ENCODE results near the gene SPN.
"Not testable (repeated sequence)": the region's sequence is repeated elsewhere in the genome, so short reads cannot be mapped to it uniquely, and the experiment has no call there.

SPN gene

DNA sequence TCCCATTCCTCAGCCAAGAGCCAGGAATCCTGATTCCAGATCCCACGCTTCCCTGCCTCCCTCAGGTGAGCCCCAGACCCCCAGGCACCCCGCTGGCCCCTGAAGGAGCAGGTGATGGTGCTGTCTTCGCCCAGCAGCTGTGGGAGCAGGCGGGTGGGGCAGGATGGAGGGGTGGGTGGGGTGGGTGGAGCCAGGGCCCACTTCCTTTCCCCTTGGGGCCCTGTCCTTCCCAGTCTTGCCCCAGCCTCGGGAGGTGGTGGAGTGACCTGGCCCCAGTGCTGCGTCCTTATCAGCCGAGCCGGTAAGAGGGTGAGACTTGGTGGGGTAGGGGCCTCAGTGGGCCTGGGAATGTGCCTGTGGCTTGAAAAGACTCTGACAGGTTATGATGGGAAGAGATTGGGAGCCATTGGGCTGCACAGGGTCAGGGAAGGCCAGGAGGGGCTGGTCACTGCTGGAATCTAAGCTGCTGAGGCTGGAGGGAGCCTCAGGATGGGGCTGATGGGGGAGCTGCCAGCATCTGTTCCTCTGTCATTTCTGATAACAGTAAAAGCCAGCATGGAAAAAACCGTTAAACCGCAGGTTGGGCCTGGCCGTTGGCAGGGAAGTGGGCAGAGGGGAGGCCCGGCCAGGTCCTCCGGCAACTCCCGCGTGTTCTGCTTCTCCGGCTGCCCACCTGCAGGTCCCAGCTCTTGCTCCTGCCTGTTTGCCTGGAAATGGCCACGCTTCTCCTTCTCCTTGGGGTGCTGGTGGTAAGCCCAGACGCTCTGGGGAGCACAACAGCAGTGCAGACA is at the start of gene SPN:
Gene SPN (plus strand): TSS at position 232 of the 791 bp plus-strand sequence. CDS start 482 bp downstream, at position 714.
- DNase-seq: peak; percentile 32

GRCh38 chr16:29613307-29614057 is 49.6 kb upstream of the SPN start:
- peak; percentile 93 for DNase-seq

DNA sequence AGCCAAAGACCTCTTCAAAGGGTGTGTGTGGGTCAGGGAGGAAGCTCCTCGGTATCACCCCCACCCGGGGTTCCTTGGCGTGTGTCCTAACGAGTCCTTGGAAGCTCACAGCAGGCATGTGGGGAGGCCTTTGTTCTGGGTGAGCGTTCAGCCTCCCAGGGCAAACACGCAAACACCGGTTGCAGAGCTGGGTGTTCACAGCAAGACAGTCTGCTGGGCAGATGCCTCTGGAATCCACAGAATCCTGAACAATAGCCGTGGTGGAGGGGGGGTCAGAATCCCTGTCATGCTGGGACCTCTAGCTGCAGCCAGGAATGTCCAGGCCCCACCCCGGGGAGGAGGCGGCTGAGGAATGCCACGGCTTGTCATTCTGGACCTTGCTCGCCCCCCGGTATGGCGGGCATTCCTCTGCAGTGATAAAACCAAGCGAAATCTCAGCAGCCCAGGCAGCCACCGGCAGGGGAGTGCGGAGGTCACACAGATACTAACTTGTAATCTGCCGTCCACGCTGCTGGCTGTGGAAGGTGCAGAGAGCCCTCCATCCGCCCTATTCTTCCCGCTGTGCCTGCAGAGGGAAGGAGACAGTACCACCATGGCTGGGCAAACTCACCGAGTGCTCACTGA is 48.2 kb upstream of the SPN start:
- not testable (repeated sequence) for DNase-seq

- not testable (repeated sequence) for DNase-seq
These were observed 46.9 kb upstream of the SPN start for GRCh38 chr16:29616127-29616526.

DNA sequence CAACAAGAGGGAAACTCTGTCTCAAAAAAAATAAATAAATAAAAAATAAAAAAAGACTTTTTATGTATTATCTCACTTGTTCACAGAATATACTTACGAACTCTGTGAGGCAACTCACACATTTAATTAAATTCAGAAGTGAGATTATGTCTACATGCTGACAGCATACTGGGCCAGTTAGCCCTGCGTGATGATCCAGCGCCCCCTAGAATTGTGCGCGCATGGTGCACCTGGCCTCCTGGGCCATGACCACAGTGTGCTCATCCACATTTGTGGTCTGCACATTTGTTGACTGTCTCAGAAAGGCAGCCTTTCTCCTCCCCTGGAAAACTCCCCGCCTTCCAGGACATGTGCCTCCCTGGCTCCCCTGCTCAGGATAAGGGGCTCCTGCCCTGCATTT is 42.5 kb upstream of the SPN start:
- DNase-seq: peak; percentile 40

- DNase-seq: not testable (repeated sequence)
These were observed 40.3 kb upstream of the SPN start for GRCh38 chr16:29622738-29623137.

- not testable (repeated sequence) for DNase-seq
These were observed 39.8 kb upstream of the SPN start for GRCh38 chr16:29623253-29623652.

DNA sequence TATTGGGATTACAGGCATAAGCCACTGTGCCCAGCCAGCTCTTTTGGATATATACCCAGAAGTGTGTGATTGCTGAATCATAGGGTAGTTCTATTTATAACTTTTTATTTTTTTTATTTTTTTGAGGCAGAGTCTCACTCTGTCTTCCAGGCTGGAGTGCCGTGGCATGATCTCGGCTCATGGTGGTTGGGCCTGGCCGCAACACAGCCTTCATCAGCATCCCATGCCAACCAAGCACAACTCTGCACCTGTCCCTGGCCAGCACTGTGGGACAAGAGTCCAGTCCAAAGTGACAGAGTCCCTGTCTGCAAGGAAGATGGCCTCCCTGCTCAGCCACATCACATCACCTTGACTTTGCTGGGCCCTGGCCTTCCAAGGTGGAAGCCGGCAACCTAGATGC is 37.9 kb upstream of the SPN start:
- not testable (repeated sequence) for DNase-seq

DNA sequence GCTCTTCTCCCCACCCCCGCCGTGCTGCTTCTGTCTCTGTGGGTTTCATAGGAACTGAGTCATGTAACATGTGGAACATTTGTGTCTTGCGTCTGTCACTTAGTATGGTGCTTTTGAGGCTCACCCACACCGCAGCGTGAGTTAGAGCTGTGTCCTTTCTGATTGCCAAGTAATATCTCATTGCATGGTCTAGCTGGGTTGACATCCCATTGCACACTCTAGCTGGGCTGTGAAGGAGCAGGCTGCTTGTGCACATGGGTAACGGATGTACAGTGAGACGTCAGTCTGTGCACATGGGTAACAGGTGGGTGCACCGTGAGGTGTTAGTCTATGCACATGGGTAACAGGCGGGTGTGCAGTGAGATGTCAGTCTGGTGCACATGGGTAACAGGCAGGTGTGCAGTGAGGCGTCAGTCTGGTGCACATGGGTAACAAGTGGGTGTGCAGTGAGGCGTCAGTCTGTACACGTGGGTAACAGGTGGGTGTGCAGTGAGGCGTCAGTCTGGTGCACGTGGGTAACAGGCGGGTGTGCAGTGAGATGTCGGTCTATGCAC is 36.2 kb upstream of the SPN start:
- DNase-seq: peak; percentile 70

DNA sequence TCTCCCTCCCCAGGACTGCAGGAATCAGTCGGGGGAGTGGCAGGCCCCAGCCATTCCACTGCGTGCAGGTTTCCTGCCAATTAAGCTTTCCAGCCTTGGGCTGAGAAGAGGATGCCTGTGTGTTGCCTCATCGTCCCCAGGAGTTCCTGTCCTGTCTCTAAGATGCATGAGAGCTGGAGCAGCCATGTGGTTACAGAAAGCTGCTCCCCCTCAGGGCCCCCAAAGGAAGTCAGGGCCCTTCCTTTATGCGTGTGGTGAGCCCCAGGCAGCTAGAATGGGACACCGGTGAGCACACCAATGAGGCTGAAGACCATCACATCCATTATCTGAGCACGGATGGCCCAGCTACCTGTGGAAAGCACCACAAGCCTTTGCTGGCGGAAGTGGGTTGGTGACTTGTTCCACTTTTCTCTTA is 35.4 kb upstream of the SPN start:
- DNase-seq: not testable (repeated sequence)

GRCh38 chr16:29628707-29629106 is 34.3 kb upstream of the SPN start:
- DNase-seq: not testable (repeated sequence)

DNA sequence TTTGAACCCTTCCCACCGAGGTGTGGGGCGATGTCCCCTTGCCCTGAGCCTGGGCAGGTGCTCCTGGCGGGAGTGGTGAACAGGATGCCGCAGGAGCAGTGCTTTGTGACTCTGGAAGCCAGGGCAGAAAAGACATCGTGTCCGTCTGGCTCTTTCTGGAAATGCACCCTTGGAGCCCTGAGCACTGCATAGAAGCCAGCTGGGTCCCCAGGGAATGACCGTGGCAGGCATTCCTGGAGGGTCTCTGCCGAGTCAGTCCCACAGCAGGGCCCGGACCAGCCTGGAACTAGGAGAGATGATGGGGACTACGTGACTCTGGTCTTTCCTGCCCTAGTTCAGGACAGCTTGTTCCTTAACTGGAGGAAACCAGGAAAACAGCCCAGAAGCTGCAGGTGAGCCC is 33.7 kb upstream of the SPN start:
- DNase-seq: not testable (repeated sequence)

GRCh38 chr16:29631658-29632057 is 31.4 kb upstream of the SPN start:
- not testable (repeated sequence) for DNase-seq

DNA sequence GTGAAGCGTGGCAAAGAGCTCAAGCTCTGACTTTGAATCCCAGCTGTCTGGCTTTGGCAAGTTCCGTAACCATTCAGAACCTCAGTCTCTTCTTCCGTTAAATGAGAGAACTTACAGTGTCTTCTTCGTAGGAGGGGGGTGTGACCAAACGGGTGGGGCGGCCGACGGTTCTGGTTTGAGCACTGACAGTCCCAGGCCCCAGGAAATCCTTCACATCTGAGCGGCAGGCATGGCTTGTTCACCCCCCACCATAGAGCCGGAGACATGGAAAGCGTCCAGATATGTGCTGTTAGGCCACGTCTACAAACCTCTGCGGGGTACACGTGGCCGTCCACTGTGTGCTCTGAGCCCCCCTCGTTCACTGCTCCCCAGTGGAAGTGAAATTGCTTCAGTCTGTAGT is 27.1 kb upstream of the SPN start:
- not testable (repeated sequence) for DNase-seq

DNA sequence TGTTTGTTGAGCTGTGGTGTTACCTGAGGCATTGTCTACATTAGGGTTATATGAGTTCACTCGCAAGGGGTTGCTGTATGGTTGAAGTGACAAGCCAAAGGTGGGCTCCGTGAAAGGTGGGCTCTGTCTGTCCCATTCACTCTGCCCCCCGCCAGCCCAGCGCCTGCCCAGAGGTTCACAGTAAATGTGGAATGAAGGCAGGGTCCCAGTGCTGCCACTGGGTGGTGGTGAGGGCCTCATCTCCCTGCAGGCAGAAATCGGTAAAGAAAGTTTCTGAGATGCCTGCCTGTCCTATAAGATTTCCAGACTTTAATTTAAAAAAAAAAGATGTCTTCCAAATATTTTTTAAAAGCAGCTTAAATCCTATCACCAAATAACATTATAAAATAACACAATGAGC is 26.7 kb upstream of the SPN start:
- not testable (repeated sequence) for DNase-seq

DNA sequence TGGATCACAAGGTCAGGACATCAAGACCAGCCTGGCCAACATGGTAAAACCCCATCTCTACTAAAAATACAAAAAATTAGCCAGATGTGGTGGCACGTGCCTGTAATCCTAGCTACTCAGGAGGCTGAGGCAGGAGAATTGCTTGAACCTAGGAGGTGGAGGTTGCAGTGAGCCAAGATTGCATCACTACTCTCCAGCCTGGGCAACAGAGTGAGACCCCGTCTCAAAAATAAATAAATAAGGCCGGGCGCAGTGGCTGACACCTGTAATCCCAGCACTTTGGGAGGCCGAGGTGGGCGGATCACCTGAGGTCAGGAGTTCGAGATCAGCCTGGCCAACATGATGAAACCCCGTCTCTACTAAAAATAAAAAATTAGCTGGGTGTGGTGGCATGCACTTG is 24.3 kb upstream of the SPN start:
- not testable (repeated sequence) for DNase-seq

DNA sequence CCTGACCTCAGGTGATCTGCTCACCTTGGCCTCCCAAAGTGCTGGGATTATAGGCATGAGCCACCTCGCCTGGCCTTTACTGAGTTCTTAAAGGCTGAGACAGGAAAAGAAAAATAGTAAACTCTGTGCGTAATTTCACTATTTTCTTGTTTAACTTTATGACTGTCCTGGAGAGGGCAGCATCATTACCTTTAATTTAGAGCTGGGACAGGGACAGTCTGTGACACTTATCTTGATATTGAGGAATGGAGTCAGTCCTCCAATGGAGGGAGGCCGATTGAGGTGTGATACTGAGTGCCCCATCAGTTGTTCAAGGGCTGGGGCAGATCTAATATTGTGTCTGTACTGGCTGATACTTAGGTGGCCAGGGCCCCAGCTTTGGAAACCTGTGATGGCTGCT is 21.5 kb upstream of the SPN start:
- no peak for DNase-seq

DNA sequence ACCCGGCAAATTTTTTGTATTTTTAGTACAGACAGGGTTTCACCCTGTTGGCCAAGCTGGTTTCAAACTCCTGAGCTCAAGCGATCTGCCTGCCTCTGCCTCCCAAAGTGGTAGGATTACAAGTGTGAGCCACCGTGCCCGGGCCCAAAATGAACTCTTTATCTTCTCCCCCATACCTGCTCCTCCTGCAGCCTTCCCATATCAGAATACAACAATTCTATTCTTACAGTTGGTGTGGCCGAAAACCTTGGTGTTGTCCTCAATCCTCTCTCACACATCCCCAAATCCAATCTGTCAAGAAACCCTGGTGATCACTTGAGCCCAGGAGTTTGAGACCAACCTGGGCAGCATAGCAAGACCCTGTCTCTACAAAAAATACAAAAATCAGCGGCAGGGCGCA is 19.5 kb upstream of the SPN start:
- no peak for DNase-seq

- DNase-seq: no peak
These were observed 18.6 kb upstream of the SPN start for GRCh38 chr16:29644338-29644857.

DNA sequence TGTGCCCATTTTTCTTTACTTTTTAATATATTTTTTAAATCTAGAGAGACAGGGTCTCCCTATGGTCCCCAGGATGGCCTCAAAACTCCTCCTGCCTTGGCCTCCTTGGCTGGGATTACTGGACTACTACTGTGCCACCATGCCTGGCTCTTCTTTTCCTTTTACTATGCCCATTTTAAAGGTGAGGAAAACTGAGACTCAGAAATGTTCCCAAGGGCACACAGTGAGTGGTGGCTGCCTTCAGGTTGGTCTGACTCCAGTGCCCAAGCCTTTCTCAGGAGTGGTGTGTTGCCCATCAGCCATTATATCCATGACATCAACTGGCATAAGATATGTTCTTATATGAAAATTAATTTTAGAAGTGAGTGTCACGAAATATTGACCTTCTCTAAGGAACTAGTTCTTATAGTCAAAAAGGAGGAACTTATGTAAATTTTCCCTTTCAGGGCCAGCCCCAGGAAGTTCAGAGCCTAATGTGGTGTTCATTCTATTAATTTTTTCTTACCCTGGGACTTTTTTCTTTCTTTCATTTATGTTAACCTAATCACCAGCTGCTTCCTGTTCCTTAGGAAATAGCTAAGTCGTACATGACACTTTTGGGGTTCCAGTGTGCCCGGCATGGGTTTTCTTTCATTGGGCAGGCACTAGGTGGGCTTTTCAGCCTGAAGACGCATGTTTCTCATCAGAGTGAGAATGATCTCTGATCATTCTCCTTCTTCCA is 17.9 kb upstream of the SPN start:
- DNase-seq: no peak

- DNase-seq: no peak
These were observed 17.3 kb upstream of the SPN start for GRCh38 chr16:29645694-29646187.

DNA sequence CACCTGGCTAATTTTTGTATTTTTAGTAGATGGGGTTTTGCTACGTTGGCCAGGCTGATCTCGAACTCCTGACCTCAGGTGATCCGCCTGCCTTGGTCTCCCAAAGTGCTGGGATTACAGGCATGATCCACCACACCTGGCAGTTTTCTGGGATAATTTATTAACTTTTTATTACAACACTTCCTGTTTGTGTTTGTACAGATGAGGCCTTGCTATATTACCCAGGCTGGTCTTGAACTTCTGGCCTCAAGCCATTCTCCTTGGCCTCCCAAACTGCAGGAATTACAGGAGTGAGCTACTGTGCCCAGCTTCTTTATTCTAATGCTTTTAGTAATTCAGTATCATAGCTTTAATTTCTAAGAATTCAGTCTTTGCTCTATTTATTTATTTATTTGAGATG is 16.1 kb upstream of the SPN start:
- DNase-seq: no peak
